Omental fat pad (tissue), 4 donors: Measurements from ENCODE around the gene TDP2. TPM values are rescaled to one million over a fixed set of nuclear protein-coding genes. Genes with fewer than 3 reads are reported as not detected.

Source experiments
- ATAC-seq: fragments of 150-250 bp; one replicate; pipeline ENCODE4 v1.9.1; 2016; ENCODE audit warnings: mild to moderate bottlenecking, moderate library complexity; ENCODE audit not compliant: low FRiP score
- DNase-seq: peaks from one replicate; pipeline ENCODE4 v3.0.0-alpha.2; 2019; ENCODE audit warnings: low spot score
- CTCF ChIP-seq, 3 donors: fragments of 450-650 bp; IDR thresholded peaks; one replicate each; pipeline ENCODE4 v1.5.1; 2016 to 2017; ENCODE audit warnings: antibody characterized with exemption in 3 of 3, mild to moderate bottlenecking in 3 of 3, moderate library complexity in 2 of 3
- total RNA-seq, 4 donors: library from RNA; depleted of rRNA; stranded (reverse); fragments of >200 nt; gene quantifications; one replicate each; pipeline ENCODE4 v1.1.0, GENCODE V29; 2016

The TDP2 gene
- total RNA-seq, 4 donors from 2014 or later, result 24.0 to 40.2 (median 33.1) TPM

- TF ChIP-seq CTCF (IDR thresholded peaks at IDR 0.05), result no peak
- ATAC-seq, result no peak
- DNase-seq, result no peak
Observed at GRCh38 chr6:24607310-24608105, 59.2 kb downstream of the TDP2 start.

- ATAC-seq, result no peak
- DNase-seq, result no peak
- TF ChIP-seq CTCF (IDR thresholded peaks at IDR 0.05), result no peak
Observed at GRCh38 chr6:24606200-24606930, 60.3 kb downstream of the TDP2 start.

GRCh38 chr6:24603241-24603640, 63.5 kb downstream of the TDP2 start:
- no peak for TF ChIP-seq CTCF (IDR thresholded peaks at IDR 0.05)
- ATAC-seq (no peak), DNase-seq (no peak)

GRCh38 chr6:24600903-24601302, 65.8 kb downstream of the TDP2 start:
- TF ChIP-seq CTCF (IDR thresholded peaks at IDR 0.05), result no peak
- DNase-seq (no peak), ATAC-seq (no peak)

Other genes with a start within 250 kb of the TDP2 start
- 1 to 10 TPM; 3.6 to 9.7 (median 5.5) TPM for gene GPLD1, start 177.3 kb downstream of the TDP2 start, total RNA-seq
- gene ALDH5A1, start 171.9 kb downstream of the TDP2 start, total RNA-seq, result 1 to 10 TPM; 3.8 to 6.1 (median 4.9) TPM
- gene KIAA0319, start 20.7 kb downstream of the TDP2 start, total RNA-seq, result under 1 TPM; 0.09 to 0.16 (median 0.12) TPM
- 10 to 100 TPM in 1 of 4 donors, 1 to 10 TPM in 3; 5.8 to 10.4 (median 7.7) TPM for gene ACOT13, start 178 bp upstream of the TDP2 start, total RNA-seq
- 10 to 100 TPM; 54.4 to 81.3 (median 78.4) TPM for gene C6orf62, start 52.3 kb upstream of the TDP2 start, total RNA-seq
- gene GMNN, start 108.0 kb upstream of the TDP2 start, total RNA-seq, result 10 to 100 TPM in 1 of 4 donors, 1 to 10 TPM in 3; 4.5 to 12.8 (median 7.4) TPM
- gene ARMH2, start 132.0 kb upstream of the TDP2 start, total RNA-seq, result under 1 TPM in 1 of 4 donors, not detected in 3; 0.84 TPM